Measurements from ENCODE around the gene NCOA6.

NCOA6 gene

DNA sequence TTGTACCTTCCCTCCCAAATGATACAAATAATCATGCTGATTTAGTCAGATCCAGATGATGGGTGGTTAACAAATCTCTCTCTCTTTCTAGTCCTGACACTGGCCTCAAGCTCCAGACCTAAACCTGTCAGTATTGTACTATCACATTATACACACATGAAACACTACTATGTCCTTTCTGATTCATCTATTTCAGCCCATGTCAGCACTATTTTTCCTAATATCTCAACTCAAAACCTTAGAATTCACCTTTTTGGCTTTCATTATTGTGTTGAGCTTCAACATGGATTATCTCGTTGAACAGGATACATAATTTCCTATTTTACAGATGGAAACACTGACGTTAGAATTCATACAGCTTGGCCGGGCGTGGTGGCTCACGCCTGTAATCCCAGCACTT, 152.0 kb downstream of the NCOA6 start:
- no peak for FAIRE-seq
- no peak for DNase-seq (ENCODE audit: insufficient read length, low spot score)
- TF ChIP-seq POLR2A (IDR thresholded peaks at IDR 0.05; ENCODE audit: low read depth, low read length) = no peak

DNA sequence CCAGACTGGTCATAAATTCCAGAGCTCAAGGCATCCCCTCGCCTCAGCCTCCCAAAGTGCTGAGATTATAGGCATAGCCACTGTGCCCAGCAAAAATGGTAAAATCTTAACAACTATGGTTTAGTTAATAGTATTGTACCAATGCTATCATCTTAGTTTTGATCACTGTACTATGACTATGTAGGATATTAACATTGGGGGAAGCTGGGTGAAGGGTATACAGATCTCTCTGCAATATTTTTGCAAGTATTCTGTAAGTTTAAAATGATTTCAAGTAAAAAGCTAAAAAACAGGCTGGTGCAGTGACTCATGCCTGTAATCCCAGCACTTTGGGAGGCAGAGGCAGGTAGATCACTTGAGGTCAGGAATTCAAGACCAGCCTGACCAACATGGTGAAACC, 156.4 kb downstream of the NCOA6 start:
- DNase-seq (ENCODE audit: insufficient read length, low spot score) (no peak), FAIRE-seq (no peak)
- TF ChIP-seq POLR2A (IDR thresholded peaks at IDR 0.05; ENCODE audit: low read depth, low read length) = no peak
